Esophagus squamous epithelium (tissue), 5 donors: ENCODE results near the gene PDIA2. TPM values are rescaled to one million over a fixed set of nuclear protein-coding genes. Genes with fewer than 3 reads are reported as not detected.
A peak's percentile ranks its signal among the peaks of the same experiment; 100 is the strongest.

Experiments used
- DNase-seq: peaks from one replicate; lab custom pipeline; 2025; lab: John Stamatoyannopoulos, UW
- H3K27ac ChIP-seq, 4 donors: fragments of 200-600 bp; sonication (generic); one replicate each; pipeline ENCODE4 v1.5.1; 2016 to 2019; ENCODE audit warnings: mild to moderate bottlenecking in 1 of 4
- H3K27me3 ChIP-seq, 4 donors: fragments of 200-600 bp; sonication (generic); 1 replicate in 3 of 4; 2 replicates in 1 of 4; pipeline versions ENCODE4 v1.5.1 to v1.6.0; 2017 to 2021; ENCODE audit warnings: antibody characterized with exemption in 1 of 4
- H3K36me3 ChIP-seq, 3 donors: fragments of 200-600 bp; sonication (generic); one replicate each; pipeline ENCODE4 v1.5.1; 2016 to 2019
- H3K4me1 ChIP-seq, 3 donors: fragments of 200-600 bp; sonication (generic); one replicate each; pipeline ENCODE4 v1.5.1; 2017 to 2019
- H3K4me3 ChIP-seq, 4 donors: fragments of 200-600 bp; sonication (generic); 1 replicate in 3 of 4; 2 replicates in 1 of 4; pipeline ENCODE4 v1.5.1; 2016 to 2019; ENCODE audit warnings: mild to moderate bottlenecking in 2 of 4, moderate library complexity in 1 of 4
- H3K9me3 ChIP-seq, 3 donors: fragments of 200-600 bp; sonication (generic); one replicate each; pipeline ENCODE4 v1.5.1; 2016 to 2019
- POLR2A ChIP-seq, 4 donors: fragments of 450-650 bp; IDR thresholded peaks; one replicate each; pipeline ENCODE4 v1.6.1; 2017; ENCODE audit warnings: antibody characterized with exemption in 4 of 4, mild to moderate bottlenecking in 4 of 4, moderate library complexity in 3 of 4
- WGBS, 2 donors: methylation state at CpG; one replicate each; pipeline ENCODE4 v1.1.5; 2018; 5-methylcytosine and 5-hydroxymethylcytosine counted together
- intact Hi-C: fragments of 100-400 bp; cut with DNase I; formaldehyde crosslinking; loops from one replicate; pipeline ENCODE4 v1.15.0; 2022
- total RNA-seq, 4 donors: library from RNA; depleted of rRNA; stranded (reverse); fragments of >200 nt; gene quantifications; one replicate each; pipeline ENCODE4 v1.1.0, GENCODE V29; 2016
- TF ChIP-seq, protein P1 (sequence below), 6 experiments: fragments of 450-650 bp in 4 of 6; fragments of 200-600 bp in 2 of 6; sonication (generic) in 2 of 6; IDR thresholded peaks; one replicate each; pipeline ENCODE4 v1.5.1; 2016 to 2019; ENCODE audit warnings: antibody characterized with exemption in 6 of 6, mild to moderate bottlenecking in 4 of 6, moderate library complexity in 4 of 6
- donor health status: DM: yes; HTN: yes; CAD: no.

PDIA2 gene
- total RNA-seq, 4 donors from 2014 or later = not detected

DNA sequence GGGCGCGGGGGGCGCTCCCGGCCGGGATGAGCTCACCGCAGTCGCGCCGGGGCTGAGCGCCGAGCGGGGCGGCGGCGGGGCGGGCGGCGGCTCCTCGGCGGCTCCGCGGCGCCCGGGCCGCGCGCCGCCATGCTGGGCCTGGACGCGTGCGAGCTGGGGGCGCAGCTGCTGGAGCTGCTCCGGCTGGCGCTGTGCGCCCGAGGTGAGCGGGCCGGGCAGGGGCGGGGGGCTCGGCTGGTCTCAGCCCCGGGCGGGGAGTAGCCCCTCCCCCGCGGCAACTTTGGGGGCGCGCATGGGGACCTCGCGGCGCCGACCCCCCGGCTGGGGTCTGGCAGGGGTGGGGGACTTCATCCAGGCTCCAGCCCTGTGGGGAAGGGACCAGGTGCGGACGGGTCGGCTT, 2.4 kb upstream of the PDIA2 start, which contains the start of gene ARHGDIG:
ARHGDIG (plus strand) TSS at position 40 of the 400 bp plus-strand sequence; CDS start at position 130, 90 bp downstream.
- H3K36me3 ChIP-seq = no peaks in the 10 kb centered on the region
- no peak for TF ChIP-seq POLR2A (IDR thresholded peaks at IDR 0.05)
- TF ChIP-seq, protein P1, sequence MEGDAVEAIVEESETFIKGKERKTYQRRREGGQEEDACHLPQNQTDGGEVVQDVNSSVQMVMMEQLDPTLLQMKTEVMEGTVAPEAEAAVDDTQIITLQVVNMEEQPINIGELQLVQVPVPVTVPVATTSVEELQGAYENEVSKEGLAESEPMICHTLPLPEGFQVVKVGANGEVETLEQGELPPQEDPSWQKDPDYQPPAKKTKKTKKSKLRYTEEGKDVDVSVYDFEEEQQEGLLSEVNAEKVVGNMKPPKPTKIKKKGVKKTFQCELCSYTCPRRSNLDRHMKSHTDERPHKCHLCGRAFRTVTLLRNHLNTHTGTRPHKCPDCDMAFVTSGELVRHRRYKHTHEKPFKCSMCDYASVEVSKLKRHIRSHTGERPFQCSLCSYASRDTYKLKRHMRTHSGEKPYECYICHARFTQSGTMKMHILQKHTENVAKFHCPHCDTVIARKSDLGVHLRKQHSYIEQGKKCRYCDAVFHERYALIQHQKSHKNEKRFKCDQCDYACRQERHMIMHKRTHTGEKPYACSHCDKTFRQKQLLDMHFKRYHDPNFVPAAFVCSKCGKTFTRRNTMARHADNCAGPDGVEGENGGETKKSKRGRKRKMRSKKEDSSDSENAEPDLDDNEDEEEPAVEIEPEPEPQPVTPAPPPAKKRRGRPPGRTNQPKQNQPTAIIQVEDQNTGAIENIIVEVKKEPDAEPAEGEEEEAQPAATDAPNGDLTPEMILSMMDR (IDR thresholded peaks at IDR 0.05) = no peak
- peak within 1 kb of the TSS in 3 of 4 donors; percentile 3 to 60 (median 40) for H3K4me3 ChIP-seq
- peaks cover 6 to 67% (median 11%) of the 10 kb centered on the region in 4 donors for H3K27me3 ChIP-seq
- H3K27ac ChIP-seq = no peak within 1 kb of the TSS
- no peak for DNase-seq
- peaks cover 10 to 42% (median 23%) of the 10 kb centered on the region in 3 donors for H3K4me1 ChIP-seq
- no peaks in the 10 kb centered on the region for H3K9me3 ChIP-seq
- no CpG with 5 or more reads among the region's 54 CpGs for WGBS, 2 donors
- intact Hi-C loops = no loop called here

DNA sequence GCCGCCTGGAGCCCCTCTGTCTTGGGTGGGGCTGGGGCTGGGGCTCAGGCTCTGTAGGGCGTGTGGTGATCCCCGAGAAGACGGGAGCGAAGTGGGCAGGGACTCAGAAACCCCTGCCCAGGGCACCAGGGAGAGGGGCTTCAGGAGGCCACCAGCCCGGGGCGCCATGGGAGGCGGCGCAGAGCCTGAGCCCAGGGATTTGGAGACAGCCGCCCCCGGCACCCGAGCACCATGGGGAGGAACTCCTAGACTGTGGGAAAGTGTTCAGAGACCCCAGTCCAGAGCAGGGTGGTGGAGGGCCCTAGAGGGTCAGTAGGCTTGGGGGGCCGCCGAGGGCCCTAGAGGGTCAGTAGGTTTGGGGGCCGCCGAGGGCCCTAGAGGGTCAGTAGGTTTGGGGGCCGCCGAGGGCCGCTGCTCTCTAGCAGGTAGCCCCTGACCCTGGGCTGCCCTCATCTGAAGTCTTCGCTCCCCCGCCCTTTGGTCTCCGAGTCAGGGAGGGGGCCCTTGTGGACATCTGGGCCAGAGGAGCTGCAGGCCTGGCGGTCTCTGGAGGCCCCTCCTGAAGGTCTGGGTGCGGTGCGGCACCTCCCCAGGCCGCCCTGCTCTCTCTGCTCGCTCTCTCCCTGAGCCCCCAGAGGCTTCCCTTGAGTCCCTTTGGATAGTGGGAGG, 1.8 kb upstream of the PDIA2 start:
- Histone ChIP-seq H3K27ac (no peak overlapping the region), H3K4me1 (peaks cover 8 to 38% (median 18%) of the 10 kb centered on the region in 3 donors), H3K36me3 (no peaks in the 10 kb centered on the region), H3K9me3 (no peaks in the 10 kb centered on the region), H3K27me3 (peaks cover 6 to 61% (median 11%) of the 10 kb centered on the region in 4 donors), H3K4me3 (peak overlapping the region in 2 of 4 donors; percentile 40 to 60)
- DNase-seq = no peak
- WGBS, 2 donors = 40 to 58% methylated on average over 6 to 17 of the region's 27 CpGs
- intact Hi-C loops = no loop called here
- TF ChIP-seq, protein P1 (IDR thresholded peaks at IDR 0.05) = no peak
- TF ChIP-seq POLR2A (IDR thresholded peaks at IDR 0.05) = no peak

DNA sequence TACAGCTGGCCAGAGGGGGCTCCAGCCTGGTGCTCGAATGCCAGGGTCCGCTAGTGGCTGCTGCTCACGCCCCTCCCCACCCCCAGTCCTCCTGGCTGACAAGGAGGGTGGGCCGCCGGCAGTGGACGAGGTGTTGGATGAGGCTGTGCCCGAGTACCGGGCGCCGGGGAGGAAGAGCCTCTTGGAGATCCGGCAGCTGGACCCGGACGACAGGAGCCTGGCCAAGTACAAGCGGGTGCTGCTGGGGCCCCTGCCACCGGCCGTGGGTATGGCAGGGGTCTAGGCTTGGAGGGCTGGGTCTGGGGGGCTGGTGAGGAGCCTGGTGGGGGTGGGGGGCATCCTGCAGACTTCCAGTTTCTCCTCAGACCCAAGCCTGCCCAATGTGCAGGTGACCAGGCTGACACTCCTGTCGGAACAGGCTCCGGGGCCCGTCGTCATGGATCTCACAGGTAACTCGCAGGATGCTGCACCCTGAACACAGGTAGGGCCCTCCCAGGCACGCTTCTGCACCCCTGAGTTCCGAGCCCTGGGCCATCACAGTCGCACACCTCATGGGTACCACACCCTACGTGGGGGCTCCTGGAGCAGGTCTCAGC, 1.2 kb upstream of the PDIA2 start:
- H3K27me3 ChIP-seq = peaks cover 6 to 55% (median 11%) of the 10 kb centered on the region in 4 donors
- DNase-seq = no peak
- TF ChIP-seq, protein P1 (IDR thresholded peaks at IDR 0.05) = no peak
- no peak for TF ChIP-seq POLR2A (IDR thresholded peaks at IDR 0.05)
- WGBS, 2 donors = 27 to 40% methylated on average over 1 to 3 of the region's 25 CpGs
- no peak overlapping the region for H3K4me3 ChIP-seq
- no peaks in the 10 kb centered on the region for H3K9me3 ChIP-seq
- peaks cover 6 to 32% (median 18%) of the 10 kb centered on the region in 3 donors for H3K4me1 ChIP-seq
- intact Hi-C loops = no loop called here
- H3K27ac ChIP-seq = no peak overlapping the region
- peaks cover 0 to 6% (median 0%) of the 10 kb centered on the region in 3 donors for H3K36me3 ChIP-seq

- Histone ChIP-seq H3K4me3 (no peak overlapping the region), H3K4me1 (peaks cover 6 to 32% (median 18%) of the 10 kb centered on the region in 3 donors), H3K9me3 (no peaks in the 10 kb centered on the region), H3K36me3 (peaks cover 0 to 13% (median 2%) of the 10 kb centered on the region in 3 donors), H3K27ac (no peak overlapping the region), H3K27me3 (peaks cover 6 to 50% (median 11%) of the 10 kb centered on the region in 4 donors)
- 89 to 91% methylated on average over 8 to 10 of the region's 22 CpGs for WGBS, 2 donors
- intact Hi-C loops = no loop called here
- TF ChIP-seq POLR2A (IDR thresholded peaks at IDR 0.05) = no peak
- TF ChIP-seq, protein P1 (IDR thresholded peaks at IDR 0.05) = no peak
- no peak for DNase-seq
Measured at GRCh38 chr16:282491-282890, 473 bp upstream of the PDIA2 start.
